ENCODE results near the gene NEURL4. TPM values are rescaled to one million over a fixed set of nuclear protein-coding genes. Genes with fewer than 3 reads are reported as not detected.

The NEURL4 gene
- total RNA-seq, 1 experiment from 2014 or later, result 21.4 TPM

DNA sequence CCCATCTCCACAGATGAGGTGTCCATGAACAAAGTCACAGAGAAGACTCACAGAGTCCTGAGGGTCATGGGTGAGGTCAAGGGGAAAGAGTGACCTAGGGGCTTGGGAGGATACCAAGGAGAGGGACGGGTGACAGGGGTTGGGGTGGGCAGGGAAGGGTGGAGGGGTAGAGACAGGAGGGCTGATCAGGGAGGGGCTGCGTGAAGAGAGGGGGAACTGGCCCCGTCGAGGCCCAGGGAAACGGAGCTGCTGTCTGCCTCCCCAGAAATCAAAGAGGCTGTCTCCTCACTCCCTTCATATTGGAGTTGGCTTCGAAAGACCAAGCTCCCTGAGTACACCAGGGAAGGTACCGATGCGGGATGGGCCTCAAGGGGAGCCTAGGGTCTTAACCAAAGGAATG, 26.4 kb upstream of the NEURL4 start:
- H3F3A ChIP-seq (ENCODE audit: low read length, unreplicated experiment), result peaks cover 3% of the 10 kb centered on the region
- H3K4me2 ChIP-seq (ENCODE audit: low read length), result no peak overlapping the region
- no peaks in the 10 kb centered on the region for H3K36me3 ChIP-seq (ENCODE audit: low read depth, low read length)
- H3K79me2 ChIP-seq (ENCODE audit: low read length), result peaks cover 35% of the 10 kb centered on the region
- ChIA-PET CTCF (interaction anchor here (0.6 to 1.0 kb wide), 4 partner anchors 49 to 367 kb away, joined by 3 to 6 read pairs (median 3); partner anchors contain the start of gene TMEM256), POLR2A (ENCODE audit: unreplicated experiment) (no interaction called here)
- H3K4me3 ChIP-seq (ENCODE audit: low read length), result no peak overlapping the region
- DNase-seq (no peak), ATAC-seq (no peak)
- H3K9ac ChIP-seq (ENCODE audit: low read length), result no peak overlapping the region
- no peaks in the 10 kb centered on the region for H3K9me2 ChIP-seq (replicated peaks; ENCODE audit: low read length)
- BruUV-seq (replicated peaks), result no TSS peak
- TF ChIP-seq CTCF (conservative IDR thresholded peaks at IDR 0.05; ENCODE audit: low read depth, low read length), result no peak
- no peak for TF ChIP-seq EZH2 (IDR thresholded peaks at IDR 0.05; ENCODE audit: low read length, unreplicated experiment)
- TF ChIP-seq EZH2phosphoT487 (IDR thresholded peaks at IDR 0.05; ENCODE audit: borderline replicate concordance, low read length), result no peak
- H3K4me1 ChIP-seq (ENCODE audit: insufficient read depth, low read length), result peaks cover 24% of the 10 kb centered on the region; the same call in 1 of the 2 replicates
- H3K9me3 ChIP-seq (ENCODE audit: low read length), result no peaks in the 10 kb centered on the region
- intact Hi-C loops (cut with micrococcal nuclease), result no loop called here
- H4K20me1 ChIP-seq (ENCODE audit: low read length), result no peaks in the 10 kb centered on the region
- no peaks in the 10 kb centered on the region for H3K27me3 ChIP-seq (ENCODE audit: low read length)
- H2AFZ ChIP-seq (ENCODE audit: low read length), result no peak overlapping the region
- no peak overlapping the region for H3K27ac ChIP-seq (ENCODE audit: low read length)

- Histone ChIP-seq H3K27me3 (ENCODE audit: low read length) (no peaks in the 10 kb centered on the region), H3K4me1 (ENCODE audit: insufficient read depth, low read length) (peaks cover 24% of the 10 kb centered on the region; the same call in 1 of the 2 replicates), H3K4me3 (ENCODE audit: low read length) (no peak within 1 kb of the TSS), H3F3A (ENCODE audit: low read length, unreplicated experiment) (peaks cover 3% of the 10 kb centered on the region), H3K9ac (ENCODE audit: low read length) (no peak within 1 kb of the TSS), H3K27ac (ENCODE audit: low read length) (no peak within 1 kb of the TSS), H3K9me3 (ENCODE audit: low read length) (no peaks in the 10 kb centered on the region), H3K9me2 (replicated peaks; ENCODE audit: low read length) (no peaks in the 10 kb centered on the region), H2AFZ (ENCODE audit: low read length) (no peak within 1 kb of the TSS), H3K36me3 (ENCODE audit: low read depth, low read length) (no peaks in the 10 kb centered on the region), H4K20me1 (ENCODE audit: low read length) (no peaks in the 10 kb centered on the region), H3K4me2 (ENCODE audit: low read length) (peak within 1 kb of the TSS; percentile 99; the same call in 1 of the 2 replicates), H3K79me2 (ENCODE audit: low read length) (peaks cover 35% of the 10 kb centered on the region)
- no TSS peak for BruUV-seq (replicated peaks)
- intact Hi-C loops (cut with micrococcal nuclease), result no loop called here
- ChIA-PET POLR2A (ENCODE audit: unreplicated experiment) (no interaction called here), CTCF (no interaction called here)
- TF ChIP-seq EZH2phosphoT487 (IDR thresholded peaks at IDR 0.05; ENCODE audit: borderline replicate concordance, low read length) (no peak), EZH2 (IDR thresholded peaks at IDR 0.05; ENCODE audit: low read length, unreplicated experiment) (no peak), CTCF (conservative IDR thresholded peaks at IDR 0.05; ENCODE audit: low read depth, low read length) (no peak)
- ATAC-seq (no peak), DNase-seq (no peak)
Measured at GRCh38 chr17:7355053-7355452, 25.9 kb upstream of the NEURL4 start, which contains the start of gene TMEM95. Gene TMEM95, plus strand, starts transcription at chr17:7355156. Its CDS starts 49 bp downstream, at chr17:7355205.

GRCh38 chr17:7354262-7354843, 25.2 kb upstream of the NEURL4 start:
- intact Hi-C loops (cut with micrococcal nuclease), result loop anchor here (5.0 kb wide), 1 partner anchor 83 kb away; the partner anchor contains the start of genes FGF11 and TMEM102
- ChIA-PET CTCF (no interaction called here), POLR2A (ENCODE audit: unreplicated experiment) (no interaction called here)
- Histone ChIP-seq H3K9ac (ENCODE audit: low read length) (no peak overlapping the region), H3K9me3 (ENCODE audit: low read length) (no peaks in the 10 kb centered on the region), H3K4me3 (ENCODE audit: low read length) (no peak overlapping the region), H3K9me2 (replicated peaks; ENCODE audit: low read length) (no peaks in the 10 kb centered on the region), H3K36me3 (ENCODE audit: low read depth, low read length) (no peaks in the 10 kb centered on the region), H3K27me3 (ENCODE audit: low read length) (no peaks in the 10 kb centered on the region), H3K79me2 (ENCODE audit: low read length) (peaks cover 35% of the 10 kb centered on the region), H3K4me2 (ENCODE audit: low read length) (peak overlapping the region; percentile 99; the same call in 1 of the 2 replicates), H3K27ac (ENCODE audit: low read length) (no peak overlapping the region), H3K4me1 (ENCODE audit: insufficient read depth, low read length) (peaks cover 28% of the 10 kb centered on the region), H4K20me1 (ENCODE audit: low read length) (no peaks in the 10 kb centered on the region), H3F3A (ENCODE audit: low read length, unreplicated experiment) (peaks cover 3% of the 10 kb centered on the region), H2AFZ (ENCODE audit: low read length) (no peak overlapping the region)
- BruUV-seq (replicated peaks), result no TSS peak
- no peak; the same call in 1 of the 2 replicates for ATAC-seq
- TF ChIP-seq EZH2phosphoT487 (IDR thresholded peaks at IDR 0.05; ENCODE audit: borderline replicate concordance, low read length), result no peak
- TF ChIP-seq CTCF (conservative IDR thresholded peaks at IDR 0.05; ENCODE audit: low read depth, low read length), result no peak
- no peak for TF ChIP-seq EZH2 (IDR thresholded peaks at IDR 0.05; ENCODE audit: low read length, unreplicated experiment)
- DNase-seq, result peak; percentile 53
